Ascending aorta (tissue), 2 donors: ENCODE results near the gene DCAF11. TPM values are rescaled to one million over a fixed set of nuclear protein-coding genes. Genes with fewer than 3 reads are reported as not detected.

Source experiments
- DNase-seq, 2 donors: peaks; one replicate each; pipeline ENCODE4 v3.0.0-alpha.2; 2019; ENCODE audit warnings: low spot score in 2 of 2
- H3K27ac ChIP-seq, 2 donors: fragments of 200-600 bp; sonication (generic); one replicate each; pipeline ENCODE4 v1.5.1; 2016 to 2017; ENCODE audit warnings: mild to moderate bottlenecking in 1 of 2
- H3K27me3 ChIP-seq: fragments of 200-600 bp; sonication (generic); one replicate; pipeline ENCODE4 v1.5.1; 2017
- H3K36me3 ChIP-seq, 2 donors: fragments of 200-600 bp; sonication (generic); one replicate each; pipeline ENCODE4 v1.5.1; 2016
- H3K4me1 ChIP-seq, 2 donors: fragments of 200-600 bp; sonication (generic); one replicate each; pipeline ENCODE4 v1.5.1; 2016 to 2017; ENCODE audit warnings: mild to moderate bottlenecking in 1 of 2
- H3K4me3 ChIP-seq, 2 donors: fragments of 200-600 bp; sonication (generic); one replicate each; pipeline ENCODE4 v1.5.1; 2016 to 2017; ENCODE audit warnings: mild to moderate bottlenecking in 1 of 2
- H3K9me3 ChIP-seq, 2 donors: fragments of 200-600 bp; sonication (generic); one replicate each; pipeline ENCODE4 v1.5.1; 2016
- CTCF ChIP-seq, 3 experiments: fragments of 200-600 bp in 2 of 3; fragments of 450-650 bp in 1 of 3; sonication (generic) in 2 of 3; IDR thresholded peaks; one replicate each; pipeline ENCODE4 v1.5.1; 2016 to 2019; ENCODE audit warnings: antibody characterized with exemption in 3 of 3, mild to moderate bottlenecking in 1 of 3, moderate library complexity in 1 of 3
- intact Hi-C: fragments of 100-400 bp; cut with DNase I; formaldehyde crosslinking; loops from one replicate; pipeline ENCODE4 v1.15.1; 2023
- total RNA-seq: library from RNA; depleted of rRNA; stranded (reverse); fragments of >200 nt; gene quantifications from one replicate; pipeline ENCODE4 v1.1.0, GENCODE V29; 2016

Gene DCAF11
- total RNA-seq, 1 donor from 2014 or later, result 52.3 TPM

- Histone ChIP-seq H3K27ac (no peak overlapping the region), H3K9me3 (no peaks in the 10 kb centered on the region), H3K4me3 (peak overlapping the region; percentile 74 to 82), H3K4me1 (peaks cover 4% of the 10 kb centered on the region in 2 donors), H3K27me3 (no peaks in the 10 kb centered on the region), H3K36me3 (no peaks in the 10 kb centered on the region)
- intact Hi-C loops, result no loop called here
- TF ChIP-seq CTCF (IDR thresholded peaks at IDR 0.05), result no peak
- DNase-seq, result no peak
Measured at GRCh38 chr14:24081739-24082211, 32.8 kb upstream of the DCAF11 start.

- intact Hi-C loops, result no loop called here
- TF ChIP-seq CTCF (IDR thresholded peaks at IDR 0.05), result no peak
- H3K27ac ChIP-seq, result no peak overlapping the region
- H3K4me3 ChIP-seq, result no peak overlapping the region
- peaks cover 4% of the 10 kb centered on the region in 2 donors for H3K4me1 ChIP-seq
- no peak for DNase-seq
- H3K9me3 ChIP-seq, result no peaks in the 10 kb centered on the region
- no peaks in the 10 kb centered on the region for H3K36me3 ChIP-seq
- H3K27me3 ChIP-seq, result no peaks in the 10 kb centered on the region
Measured at GRCh38 chr14:24082411-24083080, 32.0 kb upstream of the DCAF11 start.

- no peaks in the 10 kb centered on the region for H3K27me3 ChIP-seq
- TF ChIP-seq CTCF (IDR thresholded peaks at IDR 0.05), result no peak
- H3K36me3 ChIP-seq, result no peaks in the 10 kb centered on the region
- no peak for DNase-seq
- H3K4me3 ChIP-seq, result no peak overlapping the region
- intact Hi-C loops, result no loop called here
- H3K9me3 ChIP-seq, result no peaks in the 10 kb centered on the region
- peaks cover 4% of the 10 kb centered on the region in 2 donors for H3K4me1 ChIP-seq
- H3K27ac ChIP-seq, result no peak overlapping the region
Measured at GRCh38 chr14:24083462-24083861, 31.1 kb upstream of the DCAF11 start.

GRCh38 chr14:24084440-24084839 lies 30.1 kb upstream of the DCAF11 start:
- TF ChIP-seq CTCF (IDR thresholded peaks at IDR 0.05), result no peak
- intact Hi-C loops, result no loop called here
- no peaks in the 10 kb centered on the region for H3K9me3 ChIP-seq

GRCh38 chr14:24085215-24085614 lies 29.4 kb upstream of the DCAF11 start:
- no peak for DNase-seq
- intact Hi-C loops, result no loop called here
- Histone ChIP-seq H3K27ac (no peak overlapping the region), H3K27me3 (no peaks in the 10 kb centered on the region), H3K4me3 (no peak overlapping the region), H3K9me3 (no peaks in the 10 kb centered on the region), H3K36me3 (no peaks in the 10 kb centered on the region), H3K4me1 (peaks cover 4% of the 10 kb centered on the region in 2 donors)
- no peak for TF ChIP-seq CTCF (IDR thresholded peaks at IDR 0.05)

More at GRCh38 chr14:24084440-24084839, 30.1 kb upstream of the DCAF11 start:
- H3K4me1 ChIP-seq, result peaks cover 4% of the 10 kb centered on the region in 2 donors
- no peaks in the 10 kb centered on the region for H3K36me3 ChIP-seq
- H3K27me3 ChIP-seq, result no peaks in the 10 kb centered on the region
- DNase-seq, result no peak
- H3K27ac ChIP-seq, result no peak overlapping the region
- no peak overlapping the region for H3K4me3 ChIP-seq
